ENCODE data around the gene WDR87.

DNA sequence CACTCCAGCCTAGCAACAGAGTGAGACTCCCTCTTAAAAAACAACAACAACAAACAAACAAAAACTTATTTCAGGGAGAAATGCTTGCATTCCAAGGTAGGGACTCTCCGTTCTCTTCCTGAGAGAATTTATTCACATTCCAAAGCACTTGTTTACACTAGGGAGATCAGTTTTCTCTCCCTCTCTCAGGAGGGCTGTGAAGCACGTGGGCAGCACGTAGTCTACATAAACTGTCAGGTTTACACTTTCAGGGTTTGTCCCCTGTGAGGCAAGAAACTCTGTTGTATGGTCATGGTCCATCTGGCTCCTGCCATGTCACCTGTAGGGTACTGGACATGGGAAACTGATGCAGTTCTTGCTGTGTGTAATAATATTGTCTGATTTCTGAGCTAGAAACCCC lies 31.6 kb downstream of the WDR87 start:
- TF ChIP-seq MAFK (IDR thresholded peaks at IDR 0.05; ENCODE audit: low read depth, low read length) (no peak), JUN (IDR thresholded peaks at IDR 0.05; ENCODE audit: low read depth, low read length) (no peak), CREB1 (IDR thresholded peaks at IDR 0.05) (no peak), TAF1 (IDR thresholded peaks at IDR 0.05; ENCODE audit: low read depth, low read length) (no peak), CTCF (IDR thresholded peaks at IDR 0.05; ENCODE audit: control extremely low read depth in 1 of 3, insufficient read depth in 1 of 3, low read depth in 1 of 3, low read length in 3 of 3) (no peak), POLR2A (IDR thresholded peaks at IDR 0.05; ENCODE audit: control extremely low read depth in 1 of 2, low read depth in 2 of 2, low read length in 2 of 2) (no peak), RFX5 (IDR thresholded peaks at IDR 0.05; ENCODE audit: borderline replicate concordance, low read depth, low read length) (no peak), POLR2AphosphoS5 (IDR thresholded peaks at IDR 0.05; ENCODE audit: low read depth, low read length) (no peak), ZNF274 (IDR thresholded peaks at IDR 0.05; ENCODE audit: borderline replicate concordance, extremely low read depth, low read length) (no peak), NRF1 (IDR thresholded peaks at IDR 0.05; ENCODE audit: low read depth, low read length) (no peak), EGR1 (IDR thresholded peaks at IDR 0.05; ENCODE audit: borderline replicate concordance, low read depth, low read length) (no peak), EP300 (IDR thresholded peaks at IDR 0.05; ENCODE audit: borderline replicate concordance in 1 of 2, low read depth in 2 of 2, low read length in 2 of 2) (no peak), EZH2 (IDR thresholded peaks at IDR 0.05; ENCODE audit: low read depth, low read length, severe bottlenecking) (no peak), RXRA (IDR thresholded peaks at IDR 0.05; ENCODE audit: insufficient read depth, low read depth, low read length) (no peak)

Measured in H1 (cell line).